Amniotic stem cell (primary cell): Measurements from ENCODE around the gene MAP2K2.

Experiments used
- DNase-seq: peaks from one replicate; lab custom pipeline; 2025; lab: John Stamatoyannopoulos, UW

Gene MAP2K2

GRCh38 chr19:4077800-4078684, 45.9 kb downstream of the MAP2K2 start:
- no peak for DNase-seq

GRCh38 chr19:4077007-4077374, 46.9 kb downstream of the MAP2K2 start:
- no peak for DNase-seq

- DNase-seq, result no peak
These were observed 48.5 kb downstream of the MAP2K2 start for GRCh38 chr19:4075373-4075772.

- no peak for DNase-seq
These were observed 52.3 kb downstream of the MAP2K2 start for GRCh38 chr19:4071610-4072009.

GRCh38 chr19:4069331-4069959, 54.5 kb downstream of the MAP2K2 start:
- DNase-seq, result no peak

- no peak for DNase-seq
These were observed 55.6 kb downstream of the MAP2K2 start for GRCh38 chr19:4068047-4068966.

GRCh38 chr19:4067396-4068046, 56.4 kb downstream of the MAP2K2 start:
- DNase-seq, result no peak

GRCh38 chr19:4066682-4067395, 57.1 kb downstream of the MAP2K2 start, which contains the start of gene ZBTB7A:
Gene ZBTB7A, minus strand, starts transcription at chr19:4066899. Its CDS starts 11,667 bp downstream, at chr19:4055232.
- DNase-seq, result peak; percentile 33

- DNase-seq, result no peak
These were observed 57.7 kb downstream of the MAP2K2 start for GRCh38 chr19:4066176-4066606.

GRCh38 chr19:4065430-4066175, 58.3 kb downstream of the MAP2K2 start:
- DNase-seq, result peak; percentile 82

GRCh38 chr19:4064496-4065260, 59.2 kb downstream of the MAP2K2 start:
- DNase-seq, result no peak

GRCh38 chr19:4064149-4064495, 59.8 kb downstream of the MAP2K2 start:
- no peak for DNase-seq

GRCh38 chr19:4063369-4064148, 60.4 kb downstream of the MAP2K2 start:
- no peak for DNase-seq

GRCh38 chr19:4062419-4063368, 61.2 kb downstream of the MAP2K2 start:
- no peak for DNase-seq

GRCh38 chr19:4061683-4062418, 62.1 kb downstream of the MAP2K2 start:
- DNase-seq, result no peak

- no peak for DNase-seq
These were observed 62.7 kb downstream of the MAP2K2 start for GRCh38 chr19:4061178-4061682.
